ENCODE results near the gene MBD3L3. TPM values are rescaled to one million over a fixed set of nuclear protein-coding genes. Genes with fewer than 3 reads are reported as not detected.

Gene MBD3L3
- total and polyA plus RNA-seq, 2 of the 4 experiments (the other 2 are of a cell fraction): not detected

DNA sequence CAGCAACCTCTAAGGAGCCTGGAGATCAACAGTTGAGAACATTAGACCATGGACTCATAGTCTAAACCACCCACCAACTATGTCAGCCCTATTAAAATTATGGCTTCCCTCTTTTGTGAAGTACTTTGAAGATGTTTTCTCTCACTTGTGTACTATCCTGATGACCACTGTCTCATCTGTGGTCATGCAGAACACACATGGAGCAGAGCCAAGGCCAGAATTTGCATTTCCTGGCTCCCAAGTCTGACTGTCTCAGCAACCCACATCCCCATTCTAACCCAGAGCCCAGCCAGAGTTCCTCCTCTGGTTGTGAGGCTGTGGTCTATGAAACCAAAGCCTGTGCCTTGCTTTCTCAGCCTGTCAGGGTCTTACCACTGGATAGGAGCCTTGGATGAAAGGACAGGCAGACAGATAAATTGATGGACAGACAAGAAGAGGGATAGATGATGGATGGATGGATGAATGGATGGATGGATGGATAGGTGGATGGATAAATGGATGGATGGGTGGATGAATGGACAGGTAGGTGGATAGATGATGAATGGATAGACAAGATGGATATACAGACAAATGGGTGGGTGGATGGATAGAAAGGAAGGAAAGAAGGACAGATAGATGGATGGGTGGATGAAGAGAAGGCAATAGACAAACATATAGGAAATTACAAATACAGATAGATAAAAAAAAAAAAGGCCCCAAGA, 46.4 kb upstream of the MBD3L3 start:
- no peak overlapping the region for H4K8ac ChIP-seq (ENCODE audit: low read depth in 2 of 2, low read length in 2 of 2)
- H3K56ac ChIP-seq (ENCODE audit: extremely low read depth, insufficient read depth, low read length): no peak overlapping the region
- intact Hi-C loops (cut with micrococcal nuclease) (no loop called here), in situ Hi-C loops (cut with MboI; ENCODE audit: low sequenced_read_pairs) (loop anchor here (5.0 to 25.0 kb wide), 2 partner anchors 237 to 707 kb away; no protein-coding TSS in a partner anchor), dilution Hi-C loops (cut with HindIII; ENCODE audit: low sequenced_read_pairs, unreplicated experiment) (no loop called here)
- no peak overlapping the region for H2BK20ac ChIP-seq (ENCODE audit: low read depth, low read length)
- ChIA-PET CTCF (no interaction called here), POLR2A (ENCODE audit: unreplicated experiment) (no interaction called here)
- DNase-seq: no peak
- TF ChIP-seq, protein P1, sequence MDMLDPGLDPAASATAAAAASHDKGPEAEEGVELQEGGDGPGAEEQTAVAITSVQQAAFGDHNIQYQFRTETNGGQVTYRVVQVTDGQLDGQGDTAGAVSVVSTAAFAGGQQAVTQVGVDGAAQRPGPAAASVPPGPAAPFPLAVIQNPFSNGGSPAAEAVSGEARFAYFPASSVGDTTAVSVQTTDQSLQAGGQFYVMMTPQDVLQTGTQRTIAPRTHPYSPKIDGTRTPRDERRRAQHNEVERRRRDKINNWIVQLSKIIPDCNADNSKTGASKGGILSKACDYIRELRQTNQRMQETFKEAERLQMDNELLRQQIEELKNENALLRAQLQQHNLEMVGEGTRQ (IDR thresholded peaks at IDR 0.05; ENCODE audit: low read depth, low read length): no peak
- TF ChIP-seq CEBPB (IDR thresholded peaks at IDR 0.05; ENCODE audit: low read depth, low read length) (no peak), RCOR1 (IDR thresholded peaks at IDR 0.05; ENCODE audit: insufficient replicate concordance, low read length) (no peak), FOS (IDR thresholded peaks at IDR 0.05; ENCODE audit: low read depth, low read length) (no peak), RFX5 (IDR thresholded peaks at IDR 0.05; ENCODE audit: low read depth, low read length) (no peak), SMC3 (IDR thresholded peaks at IDR 0.05; ENCODE audit: low read depth, low read length) (no peak), MAFK (IDR thresholded peaks at IDR 0.05; ENCODE audit: low read depth, low read length) (no peak), MXI1 (IDR thresholded peaks at IDR 0.05; ENCODE audit: borderline replicate concordance, low read depth, low read length) (no peak), NFE2L2 (IDR thresholded peaks at IDR 0.05; ENCODE audit: low read depth, low read length) (no peak), MAZ (IDR thresholded peaks at IDR 0.05; ENCODE audit: borderline replicate concordance, low read depth, low read length) (no peak), BHLHE40 (IDR thresholded peaks at IDR 0.05; ENCODE audit: low read depth, low read length) (no peak), POLR2A (IDR thresholded peaks at IDR 0.05; ENCODE audit: low read depth, low read length) (no peak), RAD21 (IDR thresholded peaks at IDR 0.05; ENCODE audit: low read length) (no peak), CHD1 (IDR thresholded peaks at IDR 0.05; ENCODE audit: low read depth, low read length) (no peak)
- TF ChIP-seq, protein P2, sequence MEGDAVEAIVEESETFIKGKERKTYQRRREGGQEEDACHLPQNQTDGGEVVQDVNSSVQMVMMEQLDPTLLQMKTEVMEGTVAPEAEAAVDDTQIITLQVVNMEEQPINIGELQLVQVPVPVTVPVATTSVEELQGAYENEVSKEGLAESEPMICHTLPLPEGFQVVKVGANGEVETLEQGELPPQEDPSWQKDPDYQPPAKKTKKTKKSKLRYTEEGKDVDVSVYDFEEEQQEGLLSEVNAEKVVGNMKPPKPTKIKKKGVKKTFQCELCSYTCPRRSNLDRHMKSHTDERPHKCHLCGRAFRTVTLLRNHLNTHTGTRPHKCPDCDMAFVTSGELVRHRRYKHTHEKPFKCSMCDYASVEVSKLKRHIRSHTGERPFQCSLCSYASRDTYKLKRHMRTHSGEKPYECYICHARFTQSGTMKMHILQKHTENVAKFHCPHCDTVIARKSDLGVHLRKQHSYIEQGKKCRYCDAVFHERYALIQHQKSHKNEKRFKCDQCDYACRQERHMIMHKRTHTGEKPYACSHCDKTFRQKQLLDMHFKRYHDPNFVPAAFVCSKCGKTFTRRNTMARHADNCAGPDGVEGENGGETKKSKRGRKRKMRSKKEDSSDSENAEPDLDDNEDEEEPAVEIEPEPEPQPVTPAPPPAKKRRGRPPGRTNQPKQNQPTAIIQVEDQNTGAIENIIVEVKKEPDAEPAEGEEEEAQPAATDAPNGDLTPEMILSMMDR (conservative IDR thresholded peaks at IDR 0.05; ENCODE audit: low read depth, low read length): no peak
- TF ChIP-seq, protein P3, sequence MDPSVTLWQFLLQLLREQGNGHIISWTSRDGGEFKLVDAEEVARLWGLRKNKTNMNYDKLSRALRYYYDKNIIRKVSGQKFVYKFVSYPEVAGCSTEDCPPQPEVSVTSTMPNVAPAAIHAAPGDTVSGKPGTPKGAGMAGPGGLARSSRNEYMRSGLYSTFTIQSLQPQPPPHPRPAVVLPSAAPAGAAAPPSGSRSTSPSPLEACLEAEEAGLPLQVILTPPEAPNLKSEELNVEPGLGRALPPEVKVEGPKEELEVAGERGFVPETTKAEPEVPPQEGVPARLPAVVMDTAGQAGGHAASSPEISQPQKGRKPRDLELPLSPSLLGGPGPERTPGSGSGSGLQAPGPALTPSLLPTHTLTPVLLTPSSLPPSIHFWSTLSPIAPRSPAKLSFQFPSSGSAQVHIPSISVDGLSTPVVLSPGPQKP (IDR thresholded peaks at IDR 0.05; ENCODE audit: borderline replicate concordance, low read depth, low read length): no peak
- no peak overlapping the region for H2BK5ac ChIP-seq (ENCODE audit: low read depth, low read length, poor library complexity, severe bottlenecking)
- no peaks in the 10 kb centered on the region for H3K36me3 ChIP-seq (ENCODE audit: control insufficient read depth, insufficient read depth, low read length)
- H3K14ac ChIP-seq (replicated peaks; ENCODE audit: low read depth, low read length): no peak overlapping the region
- no peak overlapping the region for H3K27ac ChIP-seq (ENCODE audit: insufficient read depth, low read length)
- H3K9me3 ChIP-seq (ENCODE audit: control insufficient read depth, insufficient read depth, low read length): no peaks in the 10 kb centered on the region
- H2BK15ac ChIP-seq (ENCODE audit: low read depth, low read length): no peak overlapping the region
- H4K20me1 ChIP-seq (ENCODE audit: insufficient read depth, low read length): no peaks in the 10 kb centered on the region
- no peak overlapping the region for H2AFZ ChIP-seq (replicated peaks; ENCODE audit: low read length, poor library complexity)
- BruUV-seq (replicated peaks): no TSS peak
- no peak overlapping the region for H3K4me2 ChIP-seq (ENCODE audit: low read depth, low read length)
- H4K5ac ChIP-seq (ENCODE audit: low read depth, low read length): no peak overlapping the region
- no peak overlapping the region for H3K18ac ChIP-seq (ENCODE audit: low read depth, low read length)
- H3K4me1 ChIP-seq (ENCODE audit: control insufficient read depth, insufficient read depth, low read length): no peaks in the 10 kb centered on the region
- no peak overlapping the region for H2AK5ac ChIP-seq (ENCODE audit: low read depth, low read length)
- H3K9me1 ChIP-seq (ENCODE audit: insufficient read depth, low read length): no peaks in the 10 kb centered on the region
- no peak overlapping the region for H3K4ac ChIP-seq (ENCODE audit: low read depth, low read length)
- peaks cover 2% of the 10 kb centered on the region; the same call in 1 of the 2 replicates for H3K27me3 ChIP-seq (ENCODE audit: control insufficient read depth, insufficient read depth, low read length)
- H4K91ac ChIP-seq (ENCODE audit: insufficient read depth, low read depth, low read length): no peak overlapping the region
- H2BK120ac ChIP-seq (ENCODE audit: low read depth, low read length): no peak overlapping the region
- H3K79me1 ChIP-seq (ENCODE audit: low read depth in 1 of 2, low read length in 2 of 2): no peaks in the 10 kb centered on the region
- H2AK9ac ChIP-seq (replicated peaks; ENCODE audit: low read depth, low read length, poor library complexity): no peak overlapping the region
- no peak overlapping the region for H3K9ac ChIP-seq (ENCODE audit: low read depth, low read length)
- H3K23ac ChIP-seq (ENCODE audit: low read depth, low read length): no peak overlapping the region
- no peak overlapping the region for H3K4me3 ChIP-seq (ENCODE audit: insufficient read depth, low read depth, low read length)
- ATAC-seq (ENCODE audit: low read depth): no peak

Data from IMR-90 (cell line).